Globus pallidus (tissue), 1 donor: ENCODE results near the gene TMTC3.
"Not testable (repeated sequence)": the region's sequence is repeated elsewhere in the genome, so short reads cannot be mapped to it uniquely, and the experiment has no call there.

ENCODE experiments used
- DNase-seq: peaks from one replicate; pipeline ENCODE4 v3.0.0-alpha.2; 2015; ENCODE audit warnings: low spot score

TMTC3 gene

GRCh38 chr12:88166179-88166578 is 24.1 kb downstream of the TMTC3 start:
- no peak for DNase-seq

GRCh38 chr12:88167384-88167783 is 25.3 kb downstream of the TMTC3 start:
- no peak for DNase-seq

GRCh38 chr12:88172844-88173407 is 30.8 kb downstream of the TMTC3 start:
- DNase-seq: no peak

- no peak for DNase-seq
Observed at GRCh38 chr12:88175544-88175943, 33.4 kb downstream of the TMTC3 start.

- no peak for DNase-seq
Observed at GRCh38 chr12:88179436-88180014, 37.4 kb downstream of the TMTC3 start.

- DNase-seq: no peak
Observed at GRCh38 chr12:88181881-88182280, 39.8 kb downstream of the TMTC3 start.

GRCh38 chr12:88182416-88182815 is 40.3 kb downstream of the TMTC3 start:
- no peak for DNase-seq

- no peak for DNase-seq
Observed at GRCh38 chr12:88184196-88184595, 42.1 kb downstream of the TMTC3 start.

GRCh38 chr12:88185279-88185678 is 43.2 kb downstream of the TMTC3 start:
- no peak for DNase-seq

- no peak for DNase-seq
Observed at GRCh38 chr12:88185988-88186387, 43.9 kb downstream of the TMTC3 start.

GRCh38 chr12:88187571-88187970 is 45.5 kb downstream of the TMTC3 start:
- DNase-seq: no peak

GRCh38 chr12:88188180-88188579 is 46.1 kb downstream of the TMTC3 start:
- DNase-seq: no peak

GRCh38 chr12:88192426-88192825 is 50.3 kb downstream of the TMTC3 start:
- DNase-seq: no peak

- no peak for DNase-seq
Observed at GRCh38 chr12:88194868-88195267, 52.8 kb downstream of the TMTC3 start.

- DNase-seq: no peak
Observed at GRCh38 chr12:88200029-88200428, 57.9 kb downstream of the TMTC3 start.

GRCh38 chr12:88202500-88202899 is 60.4 kb downstream of the TMTC3 start:
- no peak for DNase-seq

- no peak for DNase-seq
Observed at GRCh38 chr12:88206601-88207000, 64.5 kb downstream of the TMTC3 start.

- DNase-seq: no peak
Observed at GRCh38 chr12:88207921-88208620, 66.0 kb downstream of the TMTC3 start.

GRCh38 chr12:88208661-88209060 is 66.6 kb downstream of the TMTC3 start:
- DNase-seq: no peak

GRCh38 chr12:88210311-88210710 is 68.2 kb downstream of the TMTC3 start:
- not testable (repeated sequence) for DNase-seq

- no peak for DNase-seq
Observed at GRCh38 chr12:88218293-88218692, 76.2 kb downstream of the TMTC3 start.

GRCh38 chr12:88219861-88220260 is 77.8 kb downstream of the TMTC3 start:
- no peak for DNase-seq

- no peak for DNase-seq
Observed at GRCh38 chr12:88223519-88223918, 81.4 kb downstream of the TMTC3 start.

GRCh38 chr12:88225776-88226175 is 83.7 kb downstream of the TMTC3 start:
- DNase-seq: no peak
